HL-60 (cell line): ENCODE measurements around the gene TTC12.

Experiments used
- DNase-seq, 2 experiments: peaks; one replicate each; pipeline ENCODE4 v3.0.0-alpha.2; 2010 to 2020; ENCODE audit warnings: low read depth in 1 of 2, low spot score in 1 of 2
- H3K27ac ChIP-seq: fragments of 250-450 bp; sonication (Bioruptor Pico); replicated peaks from 2 replicates; pipeline ENCODE4 v1.5.1; 2020; ENCODE audit warnings: mild to moderate bottlenecking, moderate library complexity
- H3K27me3 ChIP-seq: fragments of 250-450 bp; sonication (Bioruptor Pico); 2 replicates; pipeline ENCODE4 v1.5.1; 2021; ENCODE audit warnings: mild to moderate bottlenecking, moderate library complexity; ENCODE audit not compliant: insufficient read depth, poor library complexity, severe bottlenecking
- H3K4me3 ChIP-seq: replicated peaks from 2 replicates; pipeline ENCODE4 v1.5.1; 2011; ENCODE audit warnings: mild to moderate bottlenecking, control low read depth, low read length; ENCODE audit not compliant: insufficient read depth
- GABPA ChIP-seq: IDR thresholded peaks from 2 replicates; pipeline ENCODE4 v1.6.1; 2012; ENCODE audit warnings: low read depth
- POLR2AphosphoS5 ChIP-seq: IDR thresholded peaks from 2 replicates; pipeline ENCODE4 v1.6.1; 2012; ENCODE audit warnings: low read depth
- SPI1 ChIP-seq: IDR thresholded peaks from 2 replicates; pipeline ENCODE4 v1.6.1; 2012; ENCODE audit warnings: low read depth, mild to moderate bottlenecking, borderline replicate concordance
- TF ChIP-seq, protein P1 (sequence below): IDR thresholded peaks from one replicate; pipeline ENCODE4 v1.5.1; 2011; ENCODE audit warnings: low read length, control low read depth, inconsistent platforms; ENCODE audit not compliant: insufficient read depth
- TF ChIP-seq, protein P2 (sequence below): IDR thresholded peaks from 2 replicates; pipeline ENCODE4 v1.6.1; 2012; ENCODE audit warnings: low read depth; ENCODE audit not compliant: insufficient replicate concordance

The TTC12 gene

DNA sequence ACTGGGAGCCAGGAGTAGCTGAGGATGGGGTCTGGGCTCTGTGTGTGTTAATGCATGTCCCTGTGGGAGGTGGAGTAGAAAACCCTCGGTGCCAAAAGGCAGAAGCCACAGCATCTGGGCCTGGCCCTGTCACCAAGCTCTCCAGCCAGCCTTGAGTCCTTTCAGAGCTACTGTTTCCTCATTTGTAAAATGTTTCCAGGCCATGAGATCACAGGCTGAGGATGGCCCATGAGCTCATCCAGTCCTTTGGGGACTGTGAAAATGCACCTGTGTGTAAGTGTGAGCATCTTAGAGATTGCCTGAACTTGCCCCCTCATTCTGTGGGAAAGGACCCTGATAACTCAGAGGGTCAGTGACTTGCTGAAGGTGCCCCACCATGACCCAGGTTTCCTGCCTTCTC is 82.3 kb downstream of the TTC12 start:
- Histone ChIP-seq H3K4me3 (no peak overlapping the region), H3K27ac (no peak overlapping the region), H3K27me3 (no peaks in the 10 kb centered on the region)
- no peak for DNase-seq
- TF ChIP-seq SPI1 (no peak), GABPA (no peak), POLR2AphosphoS5 (no peak)
- TF ChIP-seq, protein P1, sequence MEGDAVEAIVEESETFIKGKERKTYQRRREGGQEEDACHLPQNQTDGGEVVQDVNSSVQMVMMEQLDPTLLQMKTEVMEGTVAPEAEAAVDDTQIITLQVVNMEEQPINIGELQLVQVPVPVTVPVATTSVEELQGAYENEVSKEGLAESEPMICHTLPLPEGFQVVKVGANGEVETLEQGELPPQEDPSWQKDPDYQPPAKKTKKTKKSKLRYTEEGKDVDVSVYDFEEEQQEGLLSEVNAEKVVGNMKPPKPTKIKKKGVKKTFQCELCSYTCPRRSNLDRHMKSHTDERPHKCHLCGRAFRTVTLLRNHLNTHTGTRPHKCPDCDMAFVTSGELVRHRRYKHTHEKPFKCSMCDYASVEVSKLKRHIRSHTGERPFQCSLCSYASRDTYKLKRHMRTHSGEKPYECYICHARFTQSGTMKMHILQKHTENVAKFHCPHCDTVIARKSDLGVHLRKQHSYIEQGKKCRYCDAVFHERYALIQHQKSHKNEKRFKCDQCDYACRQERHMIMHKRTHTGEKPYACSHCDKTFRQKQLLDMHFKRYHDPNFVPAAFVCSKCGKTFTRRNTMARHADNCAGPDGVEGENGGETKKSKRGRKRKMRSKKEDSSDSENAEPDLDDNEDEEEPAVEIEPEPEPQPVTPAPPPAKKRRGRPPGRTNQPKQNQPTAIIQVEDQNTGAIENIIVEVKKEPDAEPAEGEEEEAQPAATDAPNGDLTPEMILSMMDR: no peak
- TF ChIP-seq, protein P2, sequence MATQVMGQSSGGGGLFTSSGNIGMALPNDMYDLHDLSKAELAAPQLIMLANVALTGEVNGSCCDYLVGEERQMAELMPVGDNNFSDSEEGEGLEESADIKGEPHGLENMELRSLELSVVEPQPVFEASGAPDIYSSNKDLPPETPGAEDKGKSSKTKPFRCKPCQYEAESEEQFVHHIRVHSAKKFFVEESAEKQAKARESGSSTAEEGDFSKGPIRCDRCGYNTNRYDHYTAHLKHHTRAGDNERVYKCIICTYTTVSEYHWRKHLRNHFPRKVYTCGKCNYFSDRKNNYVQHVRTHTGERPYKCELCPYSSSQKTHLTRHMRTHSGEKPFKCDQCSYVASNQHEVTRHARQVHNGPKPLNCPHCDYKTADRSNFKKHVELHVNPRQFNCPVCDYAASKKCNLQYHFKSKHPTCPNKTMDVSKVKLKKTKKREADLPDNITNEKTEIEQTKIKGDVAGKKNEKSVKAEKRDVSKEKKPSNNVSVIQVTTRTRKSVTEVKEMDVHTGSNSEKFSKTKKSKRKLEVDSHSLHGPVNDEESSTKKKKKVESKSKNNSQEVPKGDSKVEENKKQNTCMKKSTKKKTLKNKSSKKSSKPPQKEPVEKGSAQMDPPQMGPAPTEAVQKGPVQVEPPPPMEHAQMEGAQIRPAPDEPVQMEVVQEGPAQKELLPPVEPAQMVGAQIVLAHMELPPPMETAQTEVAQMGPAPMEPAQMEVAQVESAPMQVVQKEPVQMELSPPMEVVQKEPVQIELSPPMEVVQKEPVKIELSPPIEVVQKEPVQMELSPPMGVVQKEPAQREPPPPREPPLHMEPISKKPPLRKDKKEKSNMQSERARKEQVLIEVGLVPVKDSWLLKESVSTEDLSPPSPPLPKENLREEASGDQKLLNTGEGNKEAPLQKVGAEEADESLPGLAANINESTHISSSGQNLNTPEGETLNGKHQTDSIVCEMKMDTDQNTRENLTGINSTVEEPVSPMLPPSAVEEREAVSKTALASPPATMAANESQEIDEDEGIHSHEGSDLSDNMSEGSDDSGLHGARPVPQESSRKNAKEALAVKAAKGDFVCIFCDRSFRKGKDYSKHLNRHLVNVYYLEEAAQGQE: no peak

DNA sequence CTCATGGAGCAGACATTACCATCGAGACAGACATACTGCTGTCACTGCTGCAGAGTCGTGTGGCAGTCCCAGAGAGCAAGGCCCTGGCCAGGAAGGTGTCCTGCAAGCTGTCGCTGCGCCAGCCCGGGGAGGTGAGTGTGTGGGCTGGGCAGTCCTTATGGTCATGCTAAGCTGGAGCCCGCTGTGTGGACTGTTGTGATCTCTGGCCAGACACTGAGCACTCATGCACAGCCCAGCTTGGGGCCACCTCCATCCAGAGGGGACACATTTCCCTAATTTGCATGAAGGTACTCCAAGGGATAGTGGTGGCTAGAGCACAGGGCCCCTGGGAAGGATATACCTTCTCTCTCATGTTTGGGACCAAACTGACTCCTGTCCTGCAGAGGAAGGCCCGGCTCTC is 82.8 kb downstream of the TTC12 start:
- Histone ChIP-seq H3K4me3 (no peak overlapping the region), H3K27ac (no peak overlapping the region), H3K27me3 (no peaks in the 10 kb centered on the region)
- DNase-seq: no peak
- no peak for TF ChIP-seq POLR2AphosphoS5
- no peak for TF ChIP-seq SPI1
- TF ChIP-seq, protein P2: no peak
- TF ChIP-seq GABPA: no peak
- TF ChIP-seq, protein P1: no peak

DNA sequence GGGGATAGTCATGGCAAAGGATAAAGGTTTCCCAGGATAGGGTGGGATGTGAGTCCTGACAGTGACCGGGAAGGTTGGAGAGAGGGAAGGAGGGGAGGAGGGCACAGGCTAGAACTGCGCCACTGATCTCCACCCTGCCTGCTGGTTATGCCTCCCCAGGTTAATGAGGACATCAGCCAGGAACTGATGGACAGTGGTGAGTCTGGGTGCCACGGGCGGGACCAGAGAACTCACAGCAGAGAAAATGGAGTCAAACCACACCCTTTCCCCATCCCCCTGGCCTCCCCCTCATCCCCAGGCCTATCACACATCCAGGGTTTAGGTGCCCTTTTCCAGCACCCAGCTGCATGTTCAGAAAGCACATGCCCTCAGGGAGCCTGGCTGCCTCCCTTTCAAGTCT is 83.4 kb downstream of the TTC12 start:
- TF ChIP-seq POLR2AphosphoS5: no peak
- TF ChIP-seq GABPA: no peak
- TF ChIP-seq, protein P2: no peak
- TF ChIP-seq SPI1: no peak
- TF ChIP-seq, protein P1: no peak
- no peak for DNase-seq
- Histone ChIP-seq H3K27me3 (no peaks in the 10 kb centered on the region), H3K4me3 (no peak overlapping the region), H3K27ac (no peak overlapping the region)
